Activated T-helper 9 cell treated with anti-CD3 and anti-CD28 coated beads, Interleukin-2, amount 50 U/mL, for 16 hours (primary cell): Measurements from ENCODE around the gene RSAD2.
"Not testable (repeated sequence)": the region's sequence is repeated elsewhere in the genome, so short reads cannot be mapped to it uniquely, and the experiment has no call there.

Experiments
- DNase-seq: peaks from one replicate; pipeline ENCODE4 v3.0.0-alpha.2; 2020; ENCODE audit warnings: low read depth

The RSAD2 gene

DNA sequence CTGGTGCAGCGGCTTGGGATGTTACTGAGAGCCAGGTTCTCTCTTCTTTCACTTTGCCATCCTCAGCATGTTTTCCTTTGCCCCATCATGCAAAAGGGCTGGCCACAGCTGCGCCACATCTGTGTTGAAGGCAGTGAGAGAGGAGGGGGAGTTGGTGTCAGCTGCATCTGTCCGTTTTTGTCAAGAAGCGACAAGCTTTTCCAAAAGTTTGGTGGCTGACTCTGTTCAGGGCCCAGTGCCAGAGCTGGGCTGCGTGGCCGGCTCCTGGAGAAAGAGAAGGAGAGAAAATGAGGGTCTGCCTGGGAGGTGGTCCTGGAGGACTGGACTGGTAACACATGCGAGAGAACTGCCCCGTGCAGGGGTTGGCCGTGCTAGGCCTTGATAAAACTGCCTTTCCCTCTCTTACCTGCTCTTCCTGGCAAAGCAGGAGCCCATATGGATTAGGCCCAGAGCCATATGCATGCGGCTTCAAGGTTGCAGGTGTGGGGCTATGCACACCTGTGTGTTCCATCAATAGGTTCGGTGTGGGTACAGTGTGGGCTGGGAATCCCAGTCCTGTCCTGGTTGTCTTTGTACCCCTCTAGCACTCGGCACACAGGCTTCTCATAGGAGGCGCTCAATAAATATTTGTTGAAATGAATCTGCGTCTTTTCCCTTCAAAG lies 48.6 kb downstream of the RSAD2 start:
- no peak for DNase-seq

DNA sequence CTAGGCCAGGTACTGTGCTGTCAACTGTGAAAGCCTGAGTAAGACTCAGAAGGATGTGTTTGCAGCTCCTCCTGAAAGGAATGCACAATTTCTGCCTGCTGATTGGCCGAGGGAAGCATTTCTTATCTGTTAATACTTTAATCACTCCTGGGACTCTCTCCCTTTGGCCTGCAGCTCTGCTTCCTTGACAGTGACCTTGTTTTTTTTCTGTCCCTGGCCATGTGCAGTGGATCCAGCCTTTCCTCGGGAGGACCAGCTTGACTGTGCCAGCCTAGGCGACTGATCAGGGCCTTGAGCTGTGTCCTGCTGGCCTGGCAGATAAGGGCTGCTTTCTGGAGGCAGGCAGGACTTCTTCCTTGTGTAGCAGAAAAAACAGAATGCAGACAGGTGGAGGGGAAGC lies 49.6 kb downstream of the RSAD2 start:
- no peak for DNase-seq

DNA sequence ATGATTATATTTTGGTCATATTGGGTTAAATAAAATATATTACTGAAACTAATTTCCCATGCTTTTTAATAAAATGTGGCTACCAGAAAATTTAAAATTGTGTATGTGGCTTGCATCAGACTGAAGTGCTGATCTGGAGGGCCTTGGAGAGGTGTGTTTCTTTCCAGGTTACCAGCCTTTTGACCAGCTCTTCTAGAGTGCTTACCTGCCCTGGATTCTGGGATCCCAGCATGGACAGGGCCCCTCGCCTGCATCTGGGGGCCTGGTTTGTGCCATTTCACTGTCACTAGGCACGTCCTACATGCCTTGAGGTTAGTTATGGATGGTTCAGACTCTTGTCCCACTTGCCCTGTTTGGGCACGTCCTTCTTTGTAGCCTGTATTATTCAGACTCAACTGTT lies 50.2 kb downstream of the RSAD2 start:
- no peak for DNase-seq

DNA sequence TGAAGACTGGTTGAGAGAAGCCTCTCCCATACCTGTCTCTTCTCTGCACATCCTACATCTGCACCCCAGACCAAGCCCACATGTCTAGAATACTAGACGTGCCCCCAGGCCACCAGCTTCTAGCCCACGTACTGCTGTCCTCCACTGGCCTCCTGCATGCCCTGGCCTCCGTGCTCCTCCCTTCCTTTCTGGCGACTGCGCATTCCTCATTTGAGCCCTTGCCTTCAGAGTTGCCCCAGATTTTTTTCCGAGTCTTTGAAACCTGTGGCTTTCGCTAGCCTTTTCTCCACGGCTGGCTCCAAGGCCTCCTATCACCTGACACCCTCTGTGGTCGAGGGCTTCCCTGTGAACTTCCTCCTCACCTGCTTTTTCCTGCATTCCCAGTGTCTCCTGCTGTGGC lies 50.9 kb downstream of the RSAD2 start:
- DNase-seq = no peak

DNA sequence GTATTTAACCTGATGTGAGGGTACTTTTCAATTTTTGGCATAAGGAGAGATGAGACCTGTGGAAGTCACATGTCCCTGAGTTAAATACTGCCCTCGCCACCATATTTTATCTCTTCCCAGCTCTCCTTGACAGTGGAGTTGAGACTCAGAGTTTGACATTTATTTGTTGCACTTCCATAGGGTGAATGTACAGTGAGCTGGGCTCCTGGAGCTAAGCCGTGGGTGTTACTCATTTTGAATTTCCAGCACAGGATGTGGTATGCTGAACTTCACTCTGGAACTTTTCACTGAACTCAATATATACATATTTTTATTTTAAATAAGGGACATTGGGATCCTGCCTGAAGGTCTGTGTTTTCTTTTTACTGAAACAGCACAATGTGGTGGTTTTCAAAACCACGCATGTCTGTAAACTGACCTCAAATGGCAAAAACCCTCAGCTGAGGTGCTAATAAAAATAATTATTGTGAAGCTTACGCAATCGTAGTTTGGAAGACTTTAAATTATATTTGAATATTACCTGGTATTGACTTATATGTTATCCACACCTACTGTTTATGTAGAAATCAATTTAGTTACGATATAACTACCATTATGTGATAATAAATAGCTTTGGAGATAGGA lies 51.7 kb downstream of the RSAD2 start:
- no peak for DNase-seq

DNA sequence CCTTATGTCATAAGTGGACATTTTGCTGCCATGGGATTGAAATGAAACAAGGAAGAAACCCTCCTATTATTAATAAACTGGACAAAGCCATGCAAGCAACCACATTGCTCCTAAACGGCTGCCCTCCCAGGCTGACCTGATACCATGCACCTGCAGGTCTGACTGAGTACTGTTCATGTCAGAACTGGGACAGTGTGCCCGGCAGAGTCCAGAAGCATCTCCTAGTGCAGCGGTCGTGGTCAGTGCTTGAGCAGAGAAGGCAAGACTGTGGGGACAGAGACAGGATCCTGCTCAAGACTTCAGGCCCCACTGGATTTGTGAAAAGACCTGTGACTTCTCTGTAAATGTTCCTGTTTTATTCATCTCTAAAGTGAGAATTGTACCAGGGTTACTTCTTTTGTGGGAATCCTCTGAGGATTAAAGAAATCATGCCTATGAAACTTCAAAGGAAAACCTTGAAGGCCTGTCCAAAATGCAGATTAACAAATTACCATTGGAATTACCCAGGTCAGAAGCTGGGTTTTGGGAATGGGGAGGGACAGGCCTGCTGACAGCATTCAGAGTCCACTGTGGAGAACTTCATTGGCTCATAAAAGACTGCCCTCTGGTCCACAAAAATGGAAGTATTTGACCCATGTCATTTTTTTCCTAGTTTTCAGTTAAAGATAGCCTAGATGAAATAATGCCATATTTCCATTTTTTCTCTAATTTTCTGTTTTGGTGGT lies 53.5 kb downstream of the RSAD2 start:
- DNase-seq = no peak

DNA sequence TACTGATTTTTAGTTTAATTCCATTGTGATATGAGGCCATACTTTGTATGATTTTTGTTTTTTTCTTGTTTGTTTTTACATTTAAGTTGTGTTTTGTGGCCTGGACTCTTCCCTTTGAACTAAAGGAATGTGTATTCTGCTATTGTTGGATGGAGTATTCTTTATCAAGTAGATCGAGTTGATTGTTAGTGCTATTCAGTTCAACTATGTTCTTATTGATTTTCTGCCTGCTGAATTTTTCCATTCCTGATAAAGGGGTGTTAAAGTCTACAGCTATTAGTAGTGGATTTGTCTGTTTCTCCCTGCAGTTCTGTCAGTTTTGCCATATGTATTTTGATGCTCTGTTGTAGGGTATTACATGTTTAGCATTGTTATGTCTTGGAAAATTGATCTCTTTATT lies 54.2 kb downstream of the RSAD2 start:
- no peak for DNase-seq

DNA sequence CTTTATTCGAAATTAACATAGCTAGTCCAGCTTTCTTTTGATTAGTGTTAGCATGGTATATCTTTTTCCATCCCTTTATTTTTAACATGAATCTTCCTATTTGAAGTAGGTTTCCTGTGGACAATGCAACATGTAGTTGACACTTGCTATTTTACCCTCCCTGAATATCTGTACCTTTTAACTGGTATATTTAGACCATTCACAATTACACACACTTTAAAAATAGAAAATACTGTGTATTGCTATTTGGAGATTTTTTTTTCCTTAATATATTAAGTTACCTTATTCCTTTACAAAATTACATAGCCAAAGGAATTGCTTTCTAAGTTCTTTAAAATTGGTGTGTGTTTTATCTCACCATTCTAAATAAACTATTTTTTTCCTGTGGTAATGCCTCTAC lies 54.6 kb downstream of the RSAD2 start:
- DNase-seq = no peak

DNA sequence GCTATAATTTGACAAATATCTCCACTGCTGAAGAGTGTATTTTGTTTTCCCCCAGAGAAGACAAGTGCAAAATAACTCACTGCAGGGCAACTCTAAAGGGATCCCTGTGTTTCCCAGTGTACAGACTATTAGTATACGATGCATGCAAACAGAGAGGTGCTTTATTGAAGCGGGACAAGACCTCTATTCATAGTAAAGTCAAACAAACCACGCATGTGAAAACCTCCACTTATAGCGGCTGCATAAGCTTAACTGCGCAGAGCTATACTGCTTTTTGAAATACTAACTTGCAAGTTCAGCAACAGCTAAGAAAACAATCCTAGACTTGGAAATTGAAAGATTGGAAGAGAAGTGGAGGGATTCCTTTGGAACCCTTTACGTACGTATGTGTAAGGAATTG lies 55.3 kb downstream of the RSAD2 start:
- DNase-seq = no peak

DNA sequence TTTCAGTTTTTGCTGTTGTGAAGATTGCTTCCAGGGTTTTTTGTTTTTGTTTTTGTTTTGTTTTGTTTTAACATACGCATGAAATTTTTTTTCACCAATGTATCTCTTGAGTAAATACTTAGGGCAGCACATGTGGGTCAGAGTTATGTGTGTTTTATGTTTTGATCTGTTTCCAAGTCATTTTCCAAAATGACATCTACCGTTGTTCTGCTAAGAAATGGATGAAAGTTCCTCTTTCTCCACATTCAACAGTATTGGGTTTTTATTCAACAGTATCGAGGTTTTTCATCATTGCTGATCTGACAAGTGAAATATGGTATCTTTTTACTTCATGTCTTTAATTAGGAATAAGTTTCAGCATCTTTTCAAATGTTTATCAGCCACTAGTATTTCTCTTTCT lies 56.3 kb downstream of the RSAD2 start:
- DNase-seq = no peak

DNA sequence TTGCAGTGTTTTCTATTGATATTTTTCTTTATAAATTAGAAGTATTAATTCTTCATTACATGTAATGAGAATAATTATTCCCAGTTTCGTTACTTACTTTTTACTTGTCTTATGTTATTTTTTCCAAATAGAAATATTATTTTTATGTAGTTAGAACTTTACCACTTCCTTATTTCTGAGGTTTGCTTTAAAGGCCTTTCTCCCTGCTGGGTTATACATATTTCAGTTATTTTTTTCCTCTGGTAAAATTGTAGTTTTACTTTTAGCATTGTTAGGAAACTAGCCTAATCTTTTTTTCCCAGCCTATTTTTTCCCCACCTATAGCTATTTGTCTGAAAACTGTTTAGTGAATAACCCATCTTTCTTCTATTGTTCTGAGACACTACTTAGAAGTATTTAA lies 56.8 kb downstream of the RSAD2 start:
- no peak for DNase-seq

DNA sequence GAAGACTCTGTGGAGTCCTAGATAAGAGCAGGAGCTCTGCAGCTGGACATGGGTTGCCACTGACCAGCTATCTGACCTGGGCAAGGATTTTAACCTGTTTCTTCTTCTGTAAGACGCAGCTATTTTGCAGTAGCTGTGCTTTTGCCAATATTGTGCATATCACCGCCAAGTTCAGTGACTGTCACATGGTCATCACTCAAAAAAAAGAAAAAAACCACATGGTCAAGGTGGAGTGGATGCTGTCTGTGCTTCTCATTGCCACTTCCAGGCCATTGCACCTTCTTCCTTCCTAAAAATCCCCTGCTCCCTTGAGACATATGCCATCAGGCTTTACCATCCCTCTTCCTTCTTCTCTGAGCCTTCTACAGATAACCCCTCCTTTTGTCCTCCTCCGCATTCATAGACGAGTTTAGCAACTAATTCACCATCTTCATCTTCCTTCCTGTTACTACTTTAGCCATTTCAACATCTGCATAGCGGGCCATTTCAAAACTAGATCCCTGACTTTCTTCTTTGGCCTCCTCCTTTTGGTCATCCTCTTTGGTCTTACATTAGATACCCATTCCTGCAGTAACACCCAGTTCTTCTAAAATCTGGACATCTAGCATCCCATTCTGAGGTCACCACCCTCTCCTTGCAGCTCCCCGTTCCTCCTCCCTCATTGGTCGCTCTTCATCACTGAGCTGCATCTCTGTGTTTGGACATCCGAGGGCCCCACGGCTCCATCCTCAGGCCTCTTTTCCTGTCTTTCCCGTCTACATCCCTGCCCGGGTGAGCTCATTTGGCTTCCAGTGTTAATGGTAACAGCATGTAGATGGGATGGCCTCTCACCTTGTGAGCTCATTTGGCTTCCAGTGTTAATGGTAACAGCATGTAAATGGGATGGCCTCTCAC lies 57.4 kb downstream of the RSAD2 start:
- DNase-seq = no peak

DNA sequence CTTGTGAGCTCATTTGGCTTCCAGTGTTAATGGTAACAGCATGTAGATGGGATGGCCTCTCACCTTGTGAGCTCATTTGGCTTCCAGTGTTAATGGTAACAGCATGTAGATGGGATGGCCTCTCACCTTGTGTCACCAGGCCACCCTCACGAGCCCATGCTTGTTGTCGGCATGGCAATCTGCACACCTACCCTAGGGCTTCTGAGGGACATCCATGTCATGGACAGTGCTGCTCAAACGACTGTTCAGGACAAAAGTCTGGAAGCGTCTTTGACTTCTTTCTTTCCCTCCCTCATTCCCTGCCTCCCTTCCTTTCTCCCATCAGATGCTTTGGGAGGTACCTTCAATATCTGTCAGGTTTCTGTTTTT lies 58.1 kb downstream of the RSAD2 start:
- DNase-seq = not testable (repeated sequence)

DNA sequence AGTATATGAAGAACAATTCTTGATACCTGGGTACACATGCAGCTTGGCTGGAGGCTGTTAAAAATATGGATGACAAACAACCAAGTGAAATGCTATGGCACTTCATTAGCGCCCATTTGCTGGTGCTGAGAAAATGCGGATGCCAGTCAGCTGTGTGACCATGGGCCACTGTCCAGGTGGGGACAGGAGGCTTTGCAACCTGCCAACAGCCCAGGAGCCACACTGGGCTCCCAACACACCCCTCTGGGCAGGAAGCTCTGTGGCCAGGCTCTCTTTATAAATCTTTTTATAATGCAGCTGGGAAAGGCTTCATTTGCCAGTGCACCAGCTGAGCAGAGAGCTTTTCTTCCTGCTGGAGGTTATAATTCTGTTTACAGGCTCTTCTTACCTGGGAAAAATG lies 59.6 kb downstream of the RSAD2 start:
- no peak for DNase-seq

DNA sequence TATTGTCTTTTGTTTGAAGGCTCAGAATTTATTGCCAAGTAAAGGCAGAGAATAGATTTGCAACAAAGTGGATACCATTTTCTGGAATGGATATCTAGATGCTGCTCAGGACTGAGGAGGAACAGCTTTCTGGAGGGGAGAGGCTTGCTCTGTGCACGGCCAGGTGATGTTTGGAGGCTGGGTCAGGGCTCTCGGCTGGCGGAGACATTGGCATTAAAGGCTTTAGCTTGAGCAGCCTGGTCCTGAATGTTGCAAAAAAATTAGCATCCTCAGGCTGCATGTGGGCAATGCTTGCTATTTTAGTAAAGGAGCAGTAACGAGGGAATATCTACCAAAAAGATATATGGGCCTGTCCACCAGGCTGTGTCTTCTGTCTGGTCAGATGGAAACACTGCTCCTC lies 60.0 kb downstream of the RSAD2 start:
- no peak for DNase-seq

DNA sequence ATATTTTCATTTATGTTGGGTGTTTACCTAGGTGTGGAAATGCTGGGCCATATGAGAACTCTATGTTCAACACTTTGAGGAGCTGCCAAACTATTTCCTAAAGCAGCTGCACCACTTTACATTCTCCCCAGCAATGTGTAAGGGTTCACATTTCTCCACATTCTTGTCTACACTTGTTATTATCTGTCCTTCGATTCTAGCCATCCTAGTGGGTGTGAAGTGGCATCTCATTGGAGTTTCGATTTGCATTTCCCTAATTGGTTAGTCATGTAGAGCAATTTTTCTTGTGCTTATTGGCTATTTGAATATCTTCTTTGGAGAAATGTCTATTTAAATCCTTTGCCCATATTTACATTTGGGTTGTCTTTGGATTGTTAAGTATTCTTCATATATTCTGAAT lies 61.5 kb downstream of the RSAD2 start:
- DNase-seq = no peak

DNA sequence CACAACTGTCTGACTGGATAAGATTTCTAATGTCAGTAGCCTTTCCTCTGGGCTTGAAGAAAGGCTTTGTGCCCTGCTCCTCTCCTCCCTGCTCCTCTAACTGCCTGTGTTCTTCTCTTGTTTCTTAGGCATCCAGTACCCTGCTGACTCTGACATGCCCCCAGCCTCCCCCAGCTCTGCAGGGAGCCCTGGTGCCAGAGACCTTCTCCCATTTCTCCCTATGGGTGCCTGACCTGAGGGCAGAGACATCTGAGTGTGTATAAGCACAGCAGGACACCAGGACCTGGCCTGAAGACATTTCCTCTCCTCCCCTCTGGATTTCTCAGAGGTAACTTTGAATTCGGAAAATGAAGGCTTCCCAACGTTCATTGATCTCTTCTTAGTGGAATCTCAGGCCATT lies 63.2 kb downstream of the RSAD2 start:
- DNase-seq = no peak

DNA sequence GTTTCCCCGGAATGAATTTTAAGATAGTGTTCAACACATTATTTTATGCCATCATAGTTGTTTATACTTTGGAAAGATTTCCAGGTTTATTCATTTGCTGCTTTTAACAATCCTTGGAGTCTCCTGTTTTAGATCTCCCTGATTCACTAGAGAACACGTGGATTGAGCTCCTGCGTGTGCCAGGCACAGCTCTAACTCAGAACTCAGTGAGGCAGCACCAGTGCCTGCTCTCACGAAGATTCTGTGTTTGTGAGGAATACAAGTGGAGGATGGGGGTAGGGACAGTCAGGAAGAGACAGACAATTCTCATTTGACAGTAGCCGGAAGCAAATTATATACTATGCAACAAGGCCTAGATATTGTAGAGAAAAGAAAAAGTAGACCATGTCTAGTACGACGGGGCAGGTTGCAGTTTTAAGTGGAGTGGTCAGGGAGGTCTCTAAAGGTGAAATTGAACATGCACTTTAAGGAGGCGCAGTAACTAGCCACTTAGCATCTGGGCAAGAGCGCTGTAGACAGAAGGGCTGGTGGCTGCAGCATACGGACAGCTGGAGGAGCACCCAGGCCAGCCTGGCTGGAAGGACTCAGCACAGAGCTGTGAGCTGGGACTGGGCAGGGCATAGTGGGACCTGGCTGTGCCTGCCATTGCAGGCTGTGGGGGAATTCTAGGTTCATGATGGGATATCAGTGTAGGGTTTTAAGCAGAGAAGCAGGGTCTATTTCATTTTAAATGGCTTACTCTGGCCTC lies 63.9 kb downstream of the RSAD2 start:
- DNase-seq = no peak

DNA sequence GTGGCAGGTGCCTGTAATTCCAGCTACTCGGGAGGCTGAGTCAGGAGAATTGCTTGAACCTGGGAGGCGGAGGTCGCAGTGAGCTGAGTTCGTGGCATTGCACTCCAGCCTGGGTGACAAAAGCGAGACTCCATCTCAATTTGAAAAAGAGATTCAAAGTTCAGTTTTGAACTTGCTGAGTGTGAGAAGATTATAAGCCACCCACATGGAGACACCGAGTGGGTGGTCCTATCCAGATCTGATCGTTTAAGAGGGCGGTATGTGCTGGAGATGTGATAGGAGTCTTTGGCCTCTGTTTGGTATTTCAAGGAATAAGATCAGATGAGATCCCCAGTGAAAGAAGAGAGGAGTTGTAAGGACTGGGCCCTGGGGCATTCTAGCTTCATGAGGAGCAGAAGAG lies 65.3 kb downstream of the RSAD2 start:
- no peak for DNase-seq

DNA sequence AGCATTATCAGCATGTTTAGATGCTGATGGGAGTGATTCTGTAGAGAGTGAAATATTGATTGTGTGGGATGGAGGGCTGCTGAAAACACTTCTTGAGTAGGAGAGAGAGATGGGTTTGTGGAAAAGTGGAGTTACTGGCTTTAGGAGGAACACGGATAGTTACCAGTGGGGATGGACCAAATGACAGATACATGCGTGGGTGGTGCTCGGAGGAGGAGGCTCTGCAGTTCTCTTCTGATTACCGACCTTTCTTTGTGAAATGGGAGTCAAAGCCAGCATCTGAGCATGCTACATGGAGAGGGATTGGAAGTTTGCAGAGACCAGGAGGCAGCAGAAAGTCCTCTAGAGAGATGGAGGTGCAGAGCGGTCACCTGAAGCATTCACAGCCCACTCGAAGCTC lies 65.9 kb downstream of the RSAD2 start:
- DNase-seq = no peak

DNA sequence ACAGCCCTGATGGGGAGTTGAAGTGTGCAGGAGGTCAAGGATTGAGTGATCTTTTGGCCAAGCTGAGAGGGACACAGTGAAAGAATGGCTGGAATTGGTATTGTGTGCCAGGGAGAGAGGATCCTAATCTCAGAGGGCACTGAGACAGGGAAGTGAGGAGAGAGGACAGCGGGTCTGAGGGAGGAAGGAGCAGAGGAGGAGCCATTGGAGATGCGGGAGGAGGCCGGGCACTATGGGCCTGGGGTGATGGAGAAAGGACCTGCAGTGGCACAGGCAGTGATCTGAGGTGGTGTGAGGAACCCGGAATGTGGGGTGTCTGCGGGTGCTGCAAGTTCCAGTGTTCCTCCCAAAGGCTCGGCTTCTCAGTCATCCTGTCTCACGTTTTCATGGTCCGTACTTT lies 66.4 kb downstream of the RSAD2 start:
- DNase-seq = no peak

DNA sequence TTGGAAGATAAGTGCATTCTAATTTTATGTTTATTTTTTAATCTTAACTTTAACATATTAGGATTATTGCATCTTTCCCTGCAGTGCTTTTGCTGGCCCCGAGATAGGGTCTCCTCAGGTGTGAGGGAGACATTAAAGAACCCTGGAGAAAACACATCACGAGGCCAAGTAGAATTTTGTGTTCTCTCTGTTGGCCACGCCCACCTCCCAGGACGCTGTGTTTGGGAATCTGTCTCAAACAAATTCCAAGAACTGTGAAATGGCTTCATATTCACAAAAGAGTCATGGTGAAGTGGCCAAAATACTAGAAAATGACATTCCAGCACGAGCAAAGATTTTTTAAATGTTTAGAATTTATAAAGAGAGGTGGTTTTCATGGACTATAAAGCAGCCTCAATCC lies 67.0 kb downstream of the RSAD2 start:
- DNase-seq = no peak
